KBM-7 (cell line): ENCODE data around the gene GRK7.
A peak's percentile ranks its signal among the peaks of the same experiment; 100 is the strongest.
"Not testable (repeated sequence)": the region's sequence is repeated elsewhere in the genome, so short reads cannot be mapped to it uniquely, and the experiment has no call there.

ENCODE experiments used
- DNase-seq: peaks from one replicate; pipeline ENCODE4 v3.0.0-alpha.2; 2015
- in situ Hi-C: fragments of 300-500 bp; cut with MboI; formaldehyde crosslinking; loops from 2 replicates; pipeline ENCODE4 v1.14.3; 2020; ENCODE audit warnings: low sequenced_read_pairs, low pct_unique_long_range_greater_than_20kb, mixed read lengths

GRK7 gene

DNA sequence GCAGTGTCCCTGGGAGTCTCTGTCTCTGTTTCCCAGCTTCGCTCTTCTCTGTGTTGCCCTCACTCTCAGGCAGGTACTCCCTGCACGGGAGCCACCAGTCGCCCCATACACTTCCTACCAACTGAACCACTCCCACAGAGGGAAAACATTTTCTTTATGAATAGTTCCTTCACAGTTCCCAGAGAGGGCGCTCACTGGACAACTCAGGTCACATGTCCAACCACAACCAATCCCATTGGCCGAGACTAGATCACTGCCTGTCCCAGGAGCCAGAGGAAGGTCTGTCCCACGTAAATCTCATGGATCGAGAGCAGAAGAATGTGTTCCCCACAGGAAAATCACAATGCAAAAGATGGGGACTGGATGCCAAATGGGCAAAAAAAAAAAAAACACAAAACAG lies 26.1 kb downstream of the GRK7 start:
- peak; percentile 20 for DNase-seq
- in situ Hi-C loops = no loop called here

- no peak for DNase-seq
- in situ Hi-C loops = no loop called here
Observed at GRCh38 chr3:141790171-141790570, 27.0 kb downstream of the GRK7 start.

GRCh38 chr3:141792495-141792894 lies 29.3 kb downstream of the GRK7 start:
- DNase-seq = no peak
- in situ Hi-C loops = no loop called here

DNA sequence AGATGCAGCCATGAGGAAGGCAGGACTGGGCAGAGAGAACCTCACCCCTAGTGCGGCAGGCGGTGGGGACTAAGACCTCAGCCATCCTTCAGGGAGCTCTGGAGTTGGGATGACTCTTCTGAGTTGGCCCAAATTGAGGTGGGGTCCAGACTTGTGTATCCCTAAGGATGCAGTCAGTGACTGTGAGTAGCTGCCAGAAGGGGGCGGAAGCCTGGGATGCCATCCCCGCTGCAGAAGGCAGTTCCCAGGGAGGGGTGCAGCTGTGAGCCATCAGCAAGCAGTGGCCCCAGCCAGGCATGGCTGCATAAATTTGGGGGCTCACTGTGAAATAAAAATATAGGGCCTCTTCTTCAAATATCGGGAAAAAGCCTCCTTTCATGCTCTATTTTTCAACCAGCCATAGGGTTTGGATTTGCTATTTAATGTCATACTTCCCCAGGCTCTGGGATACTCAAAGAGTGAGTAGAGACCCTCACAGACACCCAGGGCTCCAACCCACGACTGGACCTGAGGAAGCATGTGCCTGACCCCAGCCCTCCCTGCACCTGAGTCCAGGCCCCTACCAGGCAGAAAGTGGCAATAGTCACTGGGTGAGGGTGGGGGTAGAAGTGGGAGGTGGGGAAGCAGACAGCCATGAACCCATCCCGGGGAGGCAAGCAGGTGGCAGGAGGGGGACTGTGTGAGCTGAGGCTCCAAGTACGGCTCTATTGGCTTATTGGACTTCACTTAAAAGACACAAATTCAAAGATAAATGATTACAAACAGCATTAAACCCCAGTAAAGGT lies 30.5 kb downstream of the GRK7 start:
- in situ Hi-C loops = no loop called here
- no peak for DNase-seq

DNA sequence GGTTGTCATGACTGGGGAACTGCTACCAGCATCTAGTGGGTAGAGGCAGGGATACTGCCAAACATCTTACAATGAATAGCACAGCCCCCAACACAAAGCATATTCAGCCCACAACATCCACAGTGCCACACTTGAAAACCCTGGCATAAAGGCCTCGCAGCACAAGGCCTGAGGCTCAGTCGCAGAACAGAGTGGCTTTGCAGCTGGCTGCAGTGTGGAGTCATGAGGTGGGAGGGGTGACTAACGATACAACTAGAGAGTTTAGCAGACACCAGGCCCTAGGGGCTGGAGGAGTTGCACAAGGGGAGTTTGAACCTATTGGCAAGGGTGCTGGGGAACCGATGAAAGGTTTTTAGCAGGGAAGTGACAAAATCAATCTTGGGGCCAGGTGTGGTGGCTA lies 32.1 kb downstream of the GRK7 start:
- no peak for DNase-seq
- in situ Hi-C loops = no loop called here

- no peak for DNase-seq
- in situ Hi-C loops = no loop called here
Observed at GRCh38 chr3:141795741-141796080, 32.5 kb downstream of the GRK7 start.

DNA sequence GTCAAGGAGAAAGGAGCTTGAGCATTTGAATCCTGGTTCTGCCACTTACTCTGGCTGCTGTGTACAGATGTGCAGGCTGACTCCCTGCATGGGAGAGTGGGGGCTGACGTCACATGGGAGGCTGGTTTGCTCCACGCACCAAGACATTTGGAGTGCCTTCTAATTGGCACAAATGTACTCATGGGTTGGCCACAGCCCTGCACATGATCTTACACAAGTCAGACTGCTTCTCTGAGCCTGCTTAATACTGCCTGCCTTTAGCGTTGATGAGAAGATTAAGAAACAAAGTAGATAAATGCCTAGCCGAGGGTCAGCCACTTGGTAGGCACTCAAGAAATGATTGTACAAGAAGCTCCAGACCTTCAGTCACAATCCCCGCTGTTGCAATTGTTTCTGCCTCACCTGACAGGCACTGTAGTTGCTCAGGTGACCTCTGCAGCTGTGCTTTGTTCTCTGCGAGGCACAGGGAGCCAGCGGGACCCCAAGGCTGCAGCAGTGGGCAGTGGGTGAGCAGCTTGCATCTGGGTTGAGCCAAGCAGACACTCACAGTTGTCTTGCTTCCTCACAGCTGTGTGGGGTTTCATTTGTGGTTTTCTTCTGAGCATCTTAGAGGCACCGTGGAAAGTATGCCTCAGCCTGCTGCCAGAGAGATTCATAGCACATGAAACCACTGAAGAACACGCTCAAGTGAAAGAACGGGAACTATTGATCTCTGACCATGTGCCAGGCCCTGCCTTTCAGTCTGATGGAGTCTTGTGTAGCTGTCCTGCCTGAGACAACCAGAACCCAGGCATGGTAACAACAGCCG lies 33.1 kb downstream of the GRK7 start:
- in situ Hi-C loops = no loop called here
- DNase-seq = peak; percentile 89

- peak; percentile 83 for DNase-seq
- in situ Hi-C loops = no loop called here
Observed at GRCh38 chr3:141796889-141797781, 33.9 kb downstream of the GRK7 start.

- no peak for DNase-seq
- in situ Hi-C loops = no loop called here
Observed at GRCh38 chr3:141797819-141798447, 34.7 kb downstream of the GRK7 start.

DNA sequence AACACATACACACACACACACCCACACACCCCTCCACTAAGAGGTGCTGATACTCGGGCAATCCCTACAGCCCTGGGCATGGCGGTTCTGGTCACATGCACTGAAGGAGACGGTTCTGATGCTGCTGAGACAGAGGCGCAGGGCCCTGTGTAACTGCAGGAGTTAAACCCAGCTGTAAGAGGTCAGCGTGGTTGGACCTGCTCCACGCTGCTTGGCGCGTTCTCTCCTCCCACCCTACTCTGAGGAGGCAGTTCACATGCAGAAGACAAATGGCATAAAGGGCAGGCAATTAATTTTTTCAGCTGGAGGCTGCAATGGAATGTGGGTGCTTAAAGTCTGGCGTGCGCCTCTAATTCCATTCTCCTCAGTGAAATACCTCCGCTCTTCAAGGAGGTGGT lies 35.2 kb downstream of the GRK7 start:
- DNase-seq = no peak
- in situ Hi-C loops = no loop called here

DNA sequence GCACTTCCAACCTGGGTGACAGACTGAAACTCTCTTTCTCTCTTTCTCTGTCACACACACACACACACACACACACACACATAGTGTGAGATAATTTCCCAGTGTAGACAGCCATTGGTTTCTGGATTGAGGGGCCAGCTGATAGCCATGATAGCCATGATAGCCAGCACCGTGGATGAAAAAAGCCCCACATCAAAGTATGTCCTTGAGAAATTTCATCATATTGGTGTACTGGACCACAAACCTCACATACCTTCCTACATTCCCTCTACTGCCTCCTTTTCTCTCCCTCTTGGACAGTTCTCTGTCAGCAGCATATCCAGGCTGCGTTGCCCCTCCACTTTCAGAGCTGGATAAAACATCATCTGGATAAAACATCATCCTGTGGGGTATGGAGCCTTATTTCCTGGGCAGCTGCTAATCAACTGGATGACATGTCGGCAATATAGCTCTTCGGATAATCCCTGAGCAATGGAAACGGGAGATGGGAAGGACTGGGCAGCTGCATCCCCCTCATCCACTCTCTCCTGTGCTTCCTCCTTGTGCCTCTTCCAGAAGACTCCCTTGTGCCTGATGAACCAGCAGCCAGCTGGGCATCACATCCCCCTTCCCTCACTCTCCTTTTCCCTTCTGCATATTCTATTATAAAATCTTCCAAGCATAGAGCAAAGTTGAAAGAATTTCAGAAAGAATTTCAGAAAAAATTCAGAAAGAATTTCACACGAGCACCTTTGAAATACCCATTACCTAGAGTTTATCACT lies 39.3 kb downstream of the GRK7 start:
- in situ Hi-C loops = no loop called here
- DNase-seq = no peak

- DNase-seq, in situ Hi-C loops: not testable (repeated sequence)
Observed at GRCh38 chr3:141803538-141803937, 40.3 kb downstream of the GRK7 start.

DNA sequence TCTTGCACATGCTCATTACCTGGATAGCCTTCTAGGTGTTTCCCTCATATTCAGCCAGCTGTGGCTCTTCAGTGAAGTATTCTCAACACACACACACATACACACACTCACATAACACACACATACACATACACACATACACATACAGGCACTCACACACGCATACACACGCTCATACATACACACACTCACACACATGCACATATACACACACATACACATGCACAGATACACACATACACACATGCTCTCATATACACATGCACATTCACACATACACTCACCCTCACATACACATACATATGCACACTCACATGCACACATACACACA lies 41.2 kb downstream of the GRK7 start:
- DNase-seq = no peak
- in situ Hi-C loops = no loop called here

GRCh38 chr3:141804778-141805639 lies 41.8 kb downstream of the GRK7 start:
- no peak for DNase-seq
- in situ Hi-C loops = no loop called here

DNA sequence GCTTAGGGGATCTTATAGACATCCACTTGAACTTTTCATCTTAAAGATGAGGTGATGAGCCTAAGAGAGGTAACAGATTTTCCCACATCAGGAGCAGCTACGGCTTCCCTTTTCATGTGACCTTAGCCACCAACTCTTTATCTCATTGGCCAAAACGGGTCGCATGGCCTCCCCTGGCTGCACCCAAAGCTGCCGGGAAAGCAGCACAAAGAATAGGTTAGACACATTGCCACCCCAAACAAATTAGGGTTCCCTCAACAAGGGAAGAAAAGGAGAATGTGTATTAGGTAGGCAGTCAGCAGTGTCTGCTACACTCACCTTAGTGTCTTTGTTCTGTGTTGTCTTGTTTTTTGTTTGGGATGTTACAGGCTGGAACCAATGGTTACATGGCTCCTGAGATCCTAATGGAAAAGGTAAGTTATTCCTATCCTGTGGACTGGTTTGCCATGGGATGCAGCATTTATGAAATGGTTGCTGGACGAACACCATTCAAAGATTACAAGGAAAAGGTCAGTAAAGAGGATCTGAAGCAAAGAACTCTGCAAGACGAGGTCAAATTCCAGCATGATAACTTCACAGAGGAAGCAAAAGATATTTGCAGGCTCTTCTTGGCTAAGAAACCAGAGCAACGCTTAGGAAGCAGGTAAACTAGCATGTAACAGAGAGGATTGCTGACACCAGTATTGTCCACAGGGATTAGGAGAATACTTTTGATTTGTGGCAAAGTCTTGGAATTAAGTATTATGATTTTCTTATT lies 44.2 kb downstream of the GRK7 start:
- in situ Hi-C loops = no loop called here
- DNase-seq = no peak

DNA sequence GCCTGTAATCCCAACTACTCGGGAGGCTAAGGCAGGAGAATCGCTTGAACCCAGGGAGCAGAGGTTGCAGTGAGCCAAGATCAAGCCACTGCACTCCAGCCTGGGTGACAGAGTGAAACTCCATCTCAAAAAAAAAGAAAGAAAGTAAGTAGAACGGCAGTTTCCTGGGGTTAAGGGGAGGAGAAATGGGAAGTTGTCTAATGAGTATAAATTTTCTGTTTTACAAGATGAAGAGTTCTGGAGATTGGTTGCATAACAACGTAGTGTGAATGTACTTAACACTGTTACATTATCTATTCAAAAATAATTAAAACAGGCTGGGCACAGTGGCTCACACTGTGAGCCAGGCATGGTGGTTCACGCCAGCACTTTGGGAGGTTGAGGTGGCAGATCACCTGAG lies 45.4 kb downstream of the GRK7 start:
- in situ Hi-C loops = no loop called here
- peak; percentile 36 for DNase-seq

DNA sequence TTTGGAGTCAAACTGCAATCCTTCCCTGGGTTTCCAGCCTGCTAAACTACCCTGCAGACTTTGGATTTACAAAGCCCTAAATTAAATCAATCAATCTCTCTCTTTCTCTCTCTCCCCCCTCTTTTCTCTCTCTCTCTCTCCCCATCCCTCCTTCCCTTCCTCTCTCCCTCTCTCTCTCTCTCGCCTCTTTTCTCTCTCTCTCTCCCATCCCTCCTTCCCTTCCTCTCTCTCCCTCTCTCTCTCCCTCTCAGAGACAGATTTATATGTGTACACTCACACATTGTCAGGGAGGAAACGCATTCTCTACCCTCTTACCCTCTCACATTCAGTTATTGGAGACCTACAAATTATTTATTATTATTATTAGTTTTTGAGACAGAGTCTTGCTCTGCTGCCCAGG lies 47.0 kb downstream of the GRK7 start:
- no peak for DNase-seq
- in situ Hi-C loops = no loop called here
